Kidney epithelial cell (primary cell): Measurements from ENCODE around the gene DUOXA1. TPM values are rescaled to one million over a fixed set of nuclear protein-coding genes. Genes with fewer than 3 reads are reported as not detected.

Experiments used
- DNase-seq: peaks from one replicate; pipeline ENCODE4 v3.0.0-alpha.2; 2010; ENCODE audit warnings: low read depth
- H3K27me3 ChIP-seq: 2 replicates; pipeline ENCODE4 v1.6.0; 2011; ENCODE audit warnings: low read length; ENCODE audit not compliant: control insufficient read depth, insufficient read depth
- H3K36me3 ChIP-seq: 2 replicates; pipeline ENCODE4 v1.5.1; 2011; ENCODE audit warnings: low read length; ENCODE audit not compliant: control insufficient read depth, insufficient read depth
- H3K4me3 ChIP-seq: 2 replicates; pipeline ENCODE4 v1.5.1; 2011; ENCODE audit warnings: low read depth, mild to moderate bottlenecking, control low read depth, low read length
- CTCF ChIP-seq: IDR thresholded peaks from 2 replicates; pipeline ENCODE4 v1.5.1; 2011; ENCODE audit warnings: mild to moderate bottlenecking, moderate library complexity, low read length, control low read depth, inconsistent platforms; ENCODE audit not compliant: insufficient read depth, poor library complexity, severe bottlenecking
- total RNA-seq: library from RNA; depleted of rRNA; stranded (reverse); fragments of >200 nt; gene quantifications from 2 replicates; pipeline ENCODE4 v1.2.3, GENCODE V29; 2015

Gene DUOXA1
- total RNA-seq, 1 donor from 2014 or later = not detected

DNA sequence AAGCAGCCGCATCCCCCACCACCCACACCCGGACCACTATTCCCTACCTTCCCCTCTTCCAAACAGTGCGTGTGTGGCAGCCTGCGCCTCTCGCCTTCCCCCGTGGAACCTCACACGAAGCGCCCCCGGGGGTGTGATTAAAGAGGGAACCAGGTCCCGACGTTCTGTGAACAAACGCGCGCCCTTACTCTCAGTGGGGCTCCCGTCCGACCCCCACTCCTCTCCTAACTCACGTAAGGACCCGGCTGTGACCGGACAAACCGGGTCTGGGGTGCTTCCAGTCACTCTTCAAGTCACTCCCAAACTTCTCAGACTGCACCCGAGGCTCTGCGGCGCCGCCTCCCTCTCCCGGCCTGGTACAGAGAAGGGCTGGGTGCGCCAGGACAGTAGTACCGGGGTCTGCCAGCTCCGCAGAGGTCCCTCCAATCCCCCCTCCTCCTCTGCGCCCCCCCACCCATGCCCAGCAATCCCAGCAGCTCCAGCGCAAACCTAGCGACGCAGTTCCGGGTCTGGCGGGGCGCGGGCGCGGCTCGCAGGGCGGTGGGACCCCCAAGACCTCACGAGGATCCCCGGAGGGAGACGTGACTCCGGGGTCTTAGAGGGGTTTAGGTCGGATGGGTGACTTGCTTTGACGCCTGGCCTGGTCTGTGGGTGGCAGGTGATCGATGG lies 574 bp downstream of the DUOXA1 start:
- Histone ChIP-seq H3K4me3 (no peak overlapping the region), H3K27me3 (peaks cover 57% of the 10 kb centered on the region)

DNA sequence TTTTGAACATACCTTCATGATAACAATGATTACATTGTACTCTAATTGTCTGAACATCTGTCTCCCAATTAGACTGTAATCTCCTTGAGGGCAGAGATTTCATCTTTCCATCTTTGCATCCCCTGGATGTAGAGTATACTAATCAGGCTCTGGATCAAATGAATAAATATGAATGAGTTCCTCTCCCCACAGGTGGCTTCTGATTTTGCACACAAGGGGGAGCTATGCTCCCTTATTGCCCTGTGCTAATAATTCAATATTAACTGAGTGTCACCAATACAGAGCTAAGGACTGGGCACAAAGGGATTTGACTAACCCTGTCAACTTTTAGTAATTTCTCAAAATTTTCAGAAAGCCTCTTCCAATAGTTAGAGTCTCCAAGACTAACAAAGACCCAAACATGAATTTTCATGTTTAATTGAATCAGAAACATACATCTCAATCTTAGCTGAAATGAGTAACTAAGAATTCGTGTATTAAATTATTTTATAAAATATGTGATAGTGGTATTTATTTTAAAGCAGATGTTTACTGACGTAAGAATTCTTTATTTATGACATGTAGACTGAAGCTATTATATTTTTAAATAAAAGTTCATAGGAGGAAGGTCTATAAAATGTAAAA lies 3.0 kb downstream of the DUOXA1 start:
- no peaks in the 10 kb centered on the region for H3K36me3 ChIP-seq
- TF ChIP-seq CTCF = peak; percentile 67
- DNase-seq = no peak
- H3K27me3 ChIP-seq = peaks cover 43% of the 10 kb centered on the region
- no peak overlapping the region for H3K4me3 ChIP-seq

More for the DNA sequence above, 574 bp downstream of the DUOXA1 start:
- DNase-seq = no peak
- no peak for TF ChIP-seq CTCF
- H3K36me3 ChIP-seq = no peaks in the 10 kb centered on the region

DNA sequence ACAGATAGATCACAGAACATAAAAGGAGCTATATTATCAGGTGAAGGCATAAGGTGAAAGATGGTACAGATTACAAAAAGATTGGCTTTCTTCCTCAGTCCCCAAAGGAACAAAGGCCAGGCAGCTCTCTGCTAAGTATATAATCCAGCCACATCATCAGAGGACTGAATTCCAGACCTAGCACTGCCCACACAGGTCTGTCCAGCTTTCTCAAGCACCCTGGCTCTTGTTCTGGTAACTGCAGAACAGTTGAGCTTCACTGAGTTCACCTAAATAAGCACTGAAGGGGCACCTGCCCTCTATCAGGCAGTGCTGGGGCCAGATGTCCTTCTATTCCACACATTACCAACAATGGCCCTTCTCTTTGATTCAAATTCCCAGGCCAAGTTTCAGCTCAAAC lies 6.3 kb downstream of the DUOXA1 start:
- no peak for DNase-seq
- no peak for TF ChIP-seq CTCF
- Histone ChIP-seq H3K36me3 (no peaks in the 10 kb centered on the region), H3K27me3 (peaks cover 14% of the 10 kb centered on the region), H3K4me3 (no peak overlapping the region)

DNA sequence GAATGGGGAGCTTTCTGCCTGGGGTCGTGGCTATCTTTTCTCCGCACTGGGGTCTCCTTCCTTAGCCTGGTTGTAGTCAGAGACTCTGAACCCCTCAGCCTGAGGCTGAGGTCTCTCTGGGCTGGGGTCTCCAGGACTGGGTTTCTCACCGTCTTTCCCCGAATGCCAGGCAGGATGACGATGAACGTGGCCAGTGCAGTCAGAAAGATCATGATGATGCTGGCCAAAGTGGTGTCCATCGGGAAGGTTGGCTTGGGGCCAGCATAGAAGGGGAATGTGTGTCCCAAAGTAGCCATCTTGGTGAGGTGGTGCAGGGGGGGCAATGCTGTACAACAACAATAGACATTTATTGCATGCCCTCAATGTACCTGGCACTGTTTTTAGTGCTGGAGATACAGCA lies 7.0 kb downstream of the DUOXA1 start:
- no peak overlapping the region for H3K4me3 ChIP-seq
- TF ChIP-seq CTCF = no peak
- DNase-seq = no peak

GRCh38 chr15:45121706-45122417 lies 7.8 kb downstream of the DUOXA1 start:
- H3K27me3 ChIP-seq = peaks cover 14% of the 10 kb centered on the region
- H3K36me3 ChIP-seq = no peaks in the 10 kb centered on the region
- TF ChIP-seq CTCF = no peak
- H3K4me3 ChIP-seq = no peak overlapping the region
- peak; percentile 81 for DNase-seq

More for the DNA sequence above, 7.0 kb downstream of the DUOXA1 start:
- H3K27me3 ChIP-seq = peaks cover 9% of the 10 kb centered on the region
- no peaks in the 10 kb centered on the region for H3K36me3 ChIP-seq
